Breast epithelium (tissue), 3 donors: Measurements from ENCODE around the gene OST4.

ENCODE experiments used
- POLR2A ChIP-seq: fragments of 450-650 bp; IDR thresholded peaks from one replicate; pipeline ENCODE4 v1.6.1; 2016; ENCODE audit warnings: antibody characterized with exemption, mild to moderate bottlenecking, moderate library complexity
- TF ChIP-seq, protein P1 (sequence below), 3 donors: fragments of 450-650 bp; IDR thresholded peaks; one replicate each; pipeline ENCODE4 v1.5.1; 2016 to 2017; ENCODE audit warnings: antibody characterized with exemption in 3 of 3, mild to moderate bottlenecking in 3 of 3, moderate library complexity in 3 of 3

- TF ChIP-seq, protein P1, sequence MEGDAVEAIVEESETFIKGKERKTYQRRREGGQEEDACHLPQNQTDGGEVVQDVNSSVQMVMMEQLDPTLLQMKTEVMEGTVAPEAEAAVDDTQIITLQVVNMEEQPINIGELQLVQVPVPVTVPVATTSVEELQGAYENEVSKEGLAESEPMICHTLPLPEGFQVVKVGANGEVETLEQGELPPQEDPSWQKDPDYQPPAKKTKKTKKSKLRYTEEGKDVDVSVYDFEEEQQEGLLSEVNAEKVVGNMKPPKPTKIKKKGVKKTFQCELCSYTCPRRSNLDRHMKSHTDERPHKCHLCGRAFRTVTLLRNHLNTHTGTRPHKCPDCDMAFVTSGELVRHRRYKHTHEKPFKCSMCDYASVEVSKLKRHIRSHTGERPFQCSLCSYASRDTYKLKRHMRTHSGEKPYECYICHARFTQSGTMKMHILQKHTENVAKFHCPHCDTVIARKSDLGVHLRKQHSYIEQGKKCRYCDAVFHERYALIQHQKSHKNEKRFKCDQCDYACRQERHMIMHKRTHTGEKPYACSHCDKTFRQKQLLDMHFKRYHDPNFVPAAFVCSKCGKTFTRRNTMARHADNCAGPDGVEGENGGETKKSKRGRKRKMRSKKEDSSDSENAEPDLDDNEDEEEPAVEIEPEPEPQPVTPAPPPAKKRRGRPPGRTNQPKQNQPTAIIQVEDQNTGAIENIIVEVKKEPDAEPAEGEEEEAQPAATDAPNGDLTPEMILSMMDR (IDR thresholded peaks at IDR 0.05), result no peak
- TF ChIP-seq POLR2A, result no peak
Measured at GRCh38 chr2:27042159-27042661, 29.2 kb downstream of the OST4 start.
